Stomach (tissue), 4 donors: ENCODE measurements around the gene SLC1A2.

Experiments used
- CTCF ChIP-seq, 7 experiments: fragments of 450-650 bp in 4 of 7; fragments of 200-600 bp in 3 of 7; sonication (generic) in 3 of 7; IDR thresholded peaks; one replicate each; pipeline ENCODE4 v1.5.1; 2016 to 2019; ENCODE audit warnings: antibody characterized with exemption in 7 of 7, control low read depth in 2 of 7, mild to moderate bottlenecking in 1 of 7
- POLR2A ChIP-seq, 4 donors: fragments of 450-650 bp; IDR thresholded peaks; one replicate each; pipeline ENCODE4 v1.6.1; 2016; ENCODE audit warnings: antibody characterized with exemption in 4 of 4, control low read depth in 2 of 4, mild to moderate bottlenecking in 1 of 4, moderate library complexity in 1 of 4

GRCh38 chr11:35275786-35276170 lies 143.6 kb downstream of the SLC1A2 start:
- TF ChIP-seq CTCF (IDR thresholded peaks at IDR 0.05) = no peak
- no peak for TF ChIP-seq POLR2A (IDR thresholded peaks at IDR 0.05)
